ENCODE data around the gene CTCF.

CTCF gene

DNA sequence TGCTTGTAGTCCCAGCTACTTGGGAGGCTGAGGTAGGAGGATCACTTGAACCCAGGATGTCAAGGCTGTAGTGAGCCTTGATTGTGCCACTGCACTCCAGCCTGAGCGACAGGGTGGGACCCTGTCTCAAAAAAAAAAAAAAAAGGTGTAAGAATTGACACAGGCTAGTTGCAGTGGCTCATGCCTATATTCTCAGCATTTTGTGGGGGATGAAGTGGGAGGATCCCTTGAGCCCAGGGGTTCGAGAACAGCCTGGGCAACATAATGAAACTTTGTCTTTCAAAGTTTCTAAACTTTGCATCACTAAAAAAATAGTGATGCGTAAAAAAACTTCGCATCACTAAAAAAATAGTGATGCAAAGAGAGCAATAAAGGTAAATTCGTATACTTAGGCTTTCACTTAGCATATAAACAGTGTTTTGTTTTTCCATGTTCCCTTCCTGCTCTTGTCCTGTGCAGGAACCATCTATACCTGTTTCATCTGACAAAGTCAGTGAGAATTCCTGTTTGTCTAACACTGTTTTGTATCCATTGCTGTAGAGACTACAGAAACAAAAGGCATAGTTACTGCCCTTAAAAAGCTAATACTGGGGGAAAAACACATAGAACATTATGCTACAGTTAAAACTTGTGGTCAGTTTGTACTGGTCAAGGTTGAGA, 32.1 kb downstream of the CTCF start:
- DNase-seq (ENCODE audit: low read depth, low spot score) = no peak

DNA sequence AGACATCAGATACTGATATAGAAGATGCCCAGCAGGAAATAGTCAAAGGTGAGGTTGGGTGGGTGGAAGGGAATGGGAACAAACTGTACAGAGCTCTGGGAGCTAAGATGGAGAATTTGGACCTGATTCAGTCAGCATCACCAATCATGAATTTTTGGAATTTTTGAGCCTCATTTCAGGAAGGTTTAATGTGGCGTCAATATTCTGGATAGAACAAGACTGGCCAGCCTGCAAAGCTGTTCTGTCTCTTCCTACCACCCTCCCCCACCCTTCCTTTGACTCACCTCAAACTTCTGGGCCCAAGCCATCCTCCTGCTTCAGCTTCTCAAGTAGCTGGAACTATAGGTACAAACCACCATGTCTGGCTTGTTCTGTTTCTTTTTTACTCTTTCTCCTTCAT, 32.6 kb downstream of the CTCF start:
- DNase-seq (ENCODE audit: low read depth, low spot score) = no peak

DNA sequence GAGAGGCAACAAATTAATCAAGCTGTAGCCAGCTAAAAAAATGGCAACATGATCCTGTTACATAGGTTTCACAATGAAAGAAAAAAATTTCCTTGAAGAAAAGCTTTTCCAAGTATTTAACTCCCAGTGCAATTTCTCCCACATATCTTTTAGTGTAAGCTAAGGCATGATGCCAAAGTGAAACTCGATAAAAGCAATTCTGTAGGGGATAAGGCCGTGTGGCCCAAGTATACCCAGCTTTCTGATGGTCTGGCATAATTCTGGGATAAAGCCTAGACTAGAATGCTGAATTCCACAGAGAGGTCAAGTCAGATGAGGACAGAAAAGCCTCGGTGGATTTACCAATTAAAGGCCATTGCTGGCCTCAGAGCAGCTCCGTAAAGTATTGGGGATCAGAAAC, 36.2 kb downstream of the CTCF start:
- no peak for DNase-seq (ENCODE audit: low read depth, low spot score)

DNA sequence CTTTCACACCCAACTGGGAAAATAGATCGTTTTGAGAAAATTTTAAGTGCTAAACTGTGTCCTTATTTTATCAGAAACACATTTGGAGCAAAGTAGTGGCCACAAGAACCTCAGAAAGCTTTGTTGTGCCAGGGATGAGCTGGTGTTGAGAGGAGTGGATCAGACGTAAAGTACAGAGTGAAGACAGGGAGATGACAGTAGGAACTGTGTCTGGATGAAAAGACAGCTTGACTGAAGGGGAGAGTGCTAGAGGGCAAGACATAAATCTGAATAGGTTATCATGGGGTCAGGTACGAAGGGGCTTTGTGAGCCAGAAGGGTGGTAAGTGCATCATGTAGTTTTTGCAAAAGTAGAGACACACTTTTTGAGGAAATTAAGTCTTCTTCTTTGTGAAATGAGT, 43.3 kb downstream of the CTCF start:
- DNase-seq (ENCODE audit: low read depth, low spot score) = no peak

DNA sequence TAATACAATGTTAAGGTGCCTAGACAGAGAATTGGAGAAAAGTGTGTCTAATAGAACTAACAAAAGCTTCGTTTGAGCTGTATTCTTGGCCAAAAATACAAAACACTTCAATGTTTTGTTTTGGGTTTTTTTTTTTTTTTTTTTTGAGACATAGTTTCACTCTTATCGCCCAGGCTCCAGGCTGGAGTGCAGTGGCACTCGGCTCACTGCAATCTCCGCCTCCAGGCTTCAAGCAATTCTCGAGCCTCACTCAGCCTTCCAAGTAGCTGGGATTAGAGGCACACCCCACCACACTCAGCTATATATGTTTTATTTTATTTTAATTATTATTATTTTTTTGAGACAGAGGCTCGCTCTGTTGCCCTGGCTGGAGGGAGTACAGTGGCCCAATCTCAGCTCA, 44.3 kb downstream of the CTCF start:
- no peak for DNase-seq (ENCODE audit: low read depth, low spot score)

DNA sequence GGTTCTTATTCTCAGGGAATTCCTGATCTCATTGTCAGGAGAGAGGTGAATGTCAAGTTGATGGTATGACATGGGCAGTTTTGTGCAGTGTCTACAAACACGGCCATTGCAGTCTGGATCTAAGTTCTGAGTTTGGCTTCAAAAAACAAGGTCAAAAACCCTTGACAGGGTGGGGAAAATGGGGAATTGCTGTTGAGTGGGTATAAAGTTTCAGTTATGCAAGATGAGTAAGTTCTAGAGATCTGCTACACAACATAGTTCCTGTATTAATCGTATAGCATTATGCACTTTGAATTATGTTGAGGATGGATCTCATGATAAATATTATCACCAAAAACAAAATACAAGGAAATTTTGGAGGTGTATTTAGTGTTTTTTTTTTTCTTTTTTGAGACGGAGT, 46.0 kb downstream of the CTCF start:
- no peak for DNase-seq (ENCODE audit: low read depth, low spot score)

DNA sequence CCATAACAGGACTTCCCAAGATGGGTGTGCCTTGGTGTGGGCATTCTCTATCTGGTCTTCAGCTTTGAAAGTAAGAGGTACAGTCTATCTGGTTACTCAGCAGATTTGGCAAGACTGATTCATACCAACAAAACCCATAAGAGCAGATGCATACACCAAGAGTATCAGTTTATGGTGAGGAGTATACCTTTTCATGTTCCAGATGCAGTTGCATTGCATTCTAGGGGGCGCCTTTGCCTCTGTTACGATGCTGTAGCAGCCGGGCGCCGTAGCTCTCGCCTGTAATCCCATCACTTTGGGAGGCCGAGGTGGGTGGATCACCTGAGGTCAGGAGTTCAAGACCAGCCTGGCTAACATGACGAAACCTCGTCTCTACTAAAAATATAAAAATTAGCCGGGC, 51.5 kb downstream of the CTCF start:
- DNase-seq (ENCODE audit: low read depth, low spot score) = no peak

DNA sequence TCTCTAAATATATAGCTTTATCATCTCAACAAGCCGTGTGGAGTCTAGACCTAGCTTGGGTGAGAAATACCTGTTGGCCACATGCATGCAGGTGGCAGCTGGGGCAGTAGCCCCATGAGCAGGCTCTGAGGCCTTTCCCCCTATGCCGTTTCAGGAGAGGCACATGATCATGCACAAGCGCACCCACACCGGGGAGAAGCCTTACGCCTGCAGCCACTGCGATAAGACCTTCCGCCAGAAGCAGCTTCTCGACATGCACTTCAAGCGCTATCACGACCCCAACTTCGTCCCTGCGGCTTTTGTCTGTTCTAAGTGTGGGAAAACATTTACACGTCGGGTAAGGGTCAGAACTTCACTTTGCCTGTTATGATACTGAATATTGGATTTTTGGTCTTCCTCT, 65.9 kb downstream of the CTCF start:
- no peak for DNase-seq (ENCODE audit: low read depth, low spot score)

DNA sequence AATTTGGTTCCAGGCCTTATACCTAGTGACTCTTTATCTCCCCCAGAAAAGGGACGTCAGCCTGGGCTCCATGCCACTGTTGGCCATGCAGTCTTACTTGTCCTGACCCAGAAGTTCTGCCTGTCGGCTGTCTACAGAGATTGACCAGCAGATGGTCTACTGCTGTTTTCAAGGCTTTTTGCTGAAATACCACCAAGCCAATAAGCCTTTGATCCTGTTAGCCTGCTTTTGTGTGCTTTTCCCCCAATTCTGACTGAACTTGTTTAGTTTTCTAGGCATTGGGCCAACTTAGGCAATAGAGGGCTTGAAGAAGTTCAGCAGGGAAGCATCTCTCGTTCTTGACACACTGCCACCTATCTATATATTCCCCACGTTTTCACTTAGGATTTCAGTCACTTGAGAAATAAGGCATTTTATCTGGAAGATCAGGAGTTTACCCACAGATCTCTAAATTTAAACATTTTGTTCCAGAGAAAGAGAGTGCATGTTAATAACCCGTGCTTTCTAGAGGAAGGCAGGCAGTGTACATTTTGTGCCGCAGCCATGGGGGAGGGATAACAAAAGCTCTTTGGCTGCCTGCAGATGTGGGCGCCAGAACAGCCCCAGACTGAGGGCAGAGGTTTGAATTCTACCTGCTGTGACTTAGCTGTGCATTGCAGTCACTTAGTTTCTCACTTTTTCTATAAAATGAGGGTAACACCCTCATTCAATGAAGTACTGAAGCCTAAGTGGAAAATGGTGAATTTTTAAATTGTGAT, 70.3 kb downstream of the CTCF start:
- no peak for DNase-seq (ENCODE audit: low read depth, low spot score)

DNA sequence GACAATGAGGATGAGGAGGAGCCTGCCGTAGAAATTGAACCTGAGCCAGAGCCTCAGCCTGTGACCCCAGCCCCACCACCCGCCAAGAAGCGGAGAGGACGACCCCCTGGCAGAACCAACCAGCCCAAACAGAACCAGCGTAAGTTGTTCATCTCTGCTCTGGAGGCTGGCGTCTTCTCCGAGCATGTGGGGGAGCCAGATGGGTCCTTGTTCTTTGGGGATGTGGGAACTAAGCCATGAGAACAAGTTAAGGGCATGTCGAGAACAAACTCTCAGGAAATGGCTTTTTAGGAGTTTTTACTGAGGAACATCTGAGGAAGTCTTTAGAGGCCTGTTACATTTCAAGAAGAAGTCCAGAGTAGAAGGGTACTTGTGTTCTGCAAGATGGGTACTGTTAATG, 74.4 kb downstream of the CTCF start:
- DNase-seq (ENCODE audit: low read depth, low spot score) = no peak

DNA sequence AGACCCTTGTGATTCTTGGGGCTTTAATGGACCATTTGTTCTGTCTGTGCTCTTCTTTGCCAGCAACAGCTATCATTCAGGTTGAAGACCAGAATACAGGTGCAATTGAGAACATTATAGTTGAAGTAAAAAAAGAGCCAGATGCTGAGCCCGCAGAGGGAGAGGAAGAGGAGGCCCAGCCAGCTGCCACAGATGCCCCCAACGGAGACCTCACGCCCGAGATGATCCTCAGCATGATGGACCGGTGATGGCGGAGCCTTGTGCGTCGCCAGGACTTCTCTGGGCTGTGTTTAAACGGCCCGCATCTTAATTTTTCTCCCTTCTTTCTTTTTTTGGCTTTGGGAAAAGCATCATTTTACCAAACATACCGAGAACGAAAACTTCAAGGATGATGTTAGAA, 75.3 kb downstream of the CTCF start:
- DNase-seq (ENCODE audit: low read depth, low spot score) = no peak

DNA sequence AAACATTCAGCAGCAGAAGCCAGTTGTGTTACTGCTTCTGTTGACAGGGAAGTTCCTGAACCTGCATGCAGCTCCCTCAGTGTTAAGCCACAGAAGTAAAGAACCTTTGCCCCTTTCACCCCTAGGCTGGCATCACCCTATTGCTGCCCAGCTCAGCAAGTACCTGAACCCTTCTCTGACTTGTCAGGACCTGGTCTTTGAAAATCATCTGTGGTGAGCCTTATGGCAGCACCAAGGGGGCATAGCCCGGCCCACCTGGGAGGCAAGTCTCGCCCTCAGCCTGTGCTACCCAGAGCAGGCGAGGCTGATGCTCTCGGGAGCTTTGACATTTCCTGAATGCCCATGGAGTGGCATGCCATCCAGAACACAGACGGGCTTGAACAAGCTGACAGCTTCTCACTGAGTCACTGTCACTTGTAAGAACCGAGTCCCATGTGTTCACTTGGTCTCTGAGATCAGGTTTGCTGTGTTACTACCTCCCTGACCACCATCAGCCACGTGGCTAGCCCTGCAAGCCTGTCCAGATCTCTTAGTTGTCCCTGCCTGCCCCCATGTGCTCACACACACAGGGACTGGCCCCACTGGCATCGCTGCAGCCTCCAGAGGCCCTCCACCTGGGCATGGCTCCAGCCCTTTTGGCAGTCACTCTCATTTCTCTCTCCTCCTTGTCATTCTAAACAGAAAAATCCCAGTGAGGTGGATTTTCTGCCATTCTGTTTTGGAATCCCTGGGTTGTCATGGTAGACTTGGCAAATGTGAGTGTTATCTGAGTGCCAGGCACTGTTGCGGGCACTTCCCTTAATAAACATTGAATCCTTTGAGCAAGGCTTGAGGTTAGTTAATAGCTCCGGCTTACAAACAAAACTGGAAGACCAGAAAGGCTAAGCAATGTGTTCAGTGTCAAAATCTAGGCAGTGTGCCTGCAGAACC, 79.7 kb downstream of the CTCF start:
- DNase-seq (ENCODE audit: low read depth, low spot score) = no peak

DNA sequence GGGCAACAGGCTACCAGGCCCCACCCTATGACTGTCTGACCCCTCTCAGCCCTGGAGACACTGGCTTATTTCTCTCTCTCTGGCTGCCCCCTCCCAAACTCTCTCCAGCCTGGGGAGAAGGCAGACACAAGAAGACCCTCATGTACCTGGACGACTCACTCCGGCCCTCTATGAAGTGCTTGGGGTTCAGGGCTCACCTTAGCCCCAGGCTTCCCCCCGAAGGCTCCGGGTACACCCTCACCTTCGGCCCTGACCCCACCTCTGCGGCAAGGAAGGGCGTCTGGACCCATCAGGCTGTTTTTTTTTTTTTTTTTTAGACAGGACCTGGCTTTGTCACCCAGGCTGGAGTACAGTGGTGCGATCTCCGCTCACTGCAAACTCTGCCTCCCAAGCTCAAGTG, 81.7 kb downstream of the CTCF start:
- DNase-seq (ENCODE audit: low read depth, low spot score) = no peak

DNA sequence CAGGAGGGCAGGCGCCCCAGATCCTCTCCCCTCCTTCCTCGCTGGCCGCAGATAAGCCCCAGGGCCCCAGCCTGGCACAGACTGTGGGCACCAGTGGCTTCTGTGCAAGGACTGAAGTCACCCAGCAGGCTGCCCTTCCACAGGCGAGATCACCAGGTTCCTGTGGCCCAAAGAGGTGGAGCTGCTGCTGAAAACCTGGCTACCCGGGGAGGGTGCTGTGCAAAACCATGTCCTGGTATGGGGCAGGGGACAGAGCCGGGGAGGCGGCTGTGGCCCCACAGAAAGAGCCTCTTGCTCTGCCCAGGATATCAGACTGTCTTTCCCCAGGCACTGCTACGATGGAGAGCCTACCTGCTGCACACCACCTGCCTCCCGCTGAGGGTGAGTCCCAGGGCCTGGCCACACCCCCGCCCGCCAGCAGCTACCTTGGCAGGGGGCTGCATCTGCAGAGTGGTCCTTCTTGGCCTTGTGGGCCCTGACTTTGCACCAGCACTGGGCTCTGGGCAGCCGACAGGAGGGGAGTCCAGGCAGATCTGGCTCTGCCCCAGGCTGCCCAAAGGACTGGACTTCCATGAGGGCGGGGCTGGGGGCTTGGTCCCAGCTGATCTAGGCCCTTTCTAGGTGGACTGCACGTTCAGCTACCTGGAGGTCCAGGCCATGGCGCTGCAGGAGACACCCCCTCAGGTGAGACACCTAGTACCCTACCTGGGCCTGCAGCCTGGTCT, 83.2 kb downstream of the CTCF start:
- no peak for DNase-seq (ENCODE audit: low read depth, low spot score)

DNA sequence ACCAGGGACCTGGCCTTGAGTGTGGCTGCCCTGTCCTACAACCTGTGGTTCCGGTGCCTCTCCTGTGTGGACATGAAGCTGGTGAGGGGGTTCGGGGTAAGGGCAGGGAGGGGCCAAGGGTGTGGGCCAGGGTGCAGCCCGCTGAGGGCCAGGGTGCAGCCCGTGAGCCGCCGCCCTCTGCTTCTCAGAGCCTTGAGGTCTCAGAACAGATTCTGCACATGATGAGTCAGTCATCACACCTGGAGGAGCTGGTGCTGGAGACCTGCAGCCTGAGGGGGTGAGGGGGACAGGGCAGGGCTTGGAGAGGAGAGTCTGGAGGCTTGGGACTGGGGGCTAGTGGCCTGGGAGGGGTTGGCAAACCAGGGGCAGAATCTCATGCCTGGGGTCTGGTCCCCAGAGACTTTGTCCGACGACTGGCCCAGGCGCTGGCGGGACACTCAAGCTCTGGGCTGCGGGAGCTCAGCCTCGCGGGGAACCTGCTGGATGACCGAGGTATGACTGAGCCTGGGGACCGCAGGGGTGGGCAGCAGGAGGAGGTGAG, 84.9 kb downstream of the CTCF start:
- no peak for DNase-seq (ENCODE audit: low read depth, low spot score)

DNA sequence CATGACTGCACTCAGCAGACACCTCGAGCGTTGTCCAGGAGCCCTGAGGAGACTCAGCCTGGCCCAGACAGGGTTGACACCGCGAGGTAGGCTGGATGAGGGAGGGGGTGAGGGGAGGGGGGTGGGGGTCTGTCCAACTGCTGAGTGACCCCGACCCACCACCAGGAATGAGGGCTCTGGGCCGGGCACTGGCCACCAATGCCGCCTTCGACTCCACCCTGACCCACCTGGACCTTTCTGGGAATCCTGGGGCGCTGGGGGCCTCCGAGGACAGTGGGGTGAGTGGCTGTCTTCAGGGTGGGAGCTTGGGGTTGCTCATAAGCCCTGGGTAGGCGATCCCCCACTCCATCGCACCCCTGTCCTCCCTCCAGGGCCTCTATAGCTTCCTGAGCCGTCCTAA, 85.4 kb downstream of the CTCF start:
- DNase-seq (ENCODE audit: low read depth, low spot score) = no peak

DNA sequence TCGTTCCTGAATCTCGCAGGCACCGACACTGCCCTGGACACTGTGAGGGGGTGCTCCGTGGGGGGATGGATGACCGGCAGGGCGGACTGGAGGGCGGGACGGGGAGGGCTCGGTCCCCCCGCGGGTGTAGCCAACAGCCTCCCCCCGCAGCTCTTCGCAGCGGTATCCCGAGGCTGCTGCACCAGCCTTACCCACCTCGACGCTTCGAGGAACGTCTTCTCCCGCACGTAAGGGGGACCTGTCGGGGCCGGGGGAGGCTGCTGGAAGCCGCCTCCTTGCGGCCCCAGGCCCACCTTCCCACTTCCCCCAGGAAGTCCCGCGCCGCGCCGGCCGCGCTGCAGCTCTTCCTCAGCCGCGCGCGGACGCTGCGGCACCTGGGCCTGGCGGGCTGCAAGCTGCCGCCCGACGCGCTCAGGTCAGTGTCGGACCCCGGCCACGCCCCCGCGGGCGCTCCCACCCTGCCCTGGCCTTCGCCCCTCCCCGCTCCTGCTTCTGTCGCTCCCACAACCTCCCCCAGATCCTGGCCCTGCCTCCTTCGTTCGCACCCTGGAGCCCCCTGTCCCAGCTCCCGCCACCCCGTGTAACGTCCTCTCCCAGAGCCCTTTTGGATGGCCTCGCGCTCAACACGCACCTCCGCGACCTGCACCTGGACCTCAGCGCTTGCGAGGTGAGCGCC, 85.9 kb downstream of the CTCF start:
- DNase-seq (ENCODE audit: low read depth, low spot score) = no peak

DNA sequence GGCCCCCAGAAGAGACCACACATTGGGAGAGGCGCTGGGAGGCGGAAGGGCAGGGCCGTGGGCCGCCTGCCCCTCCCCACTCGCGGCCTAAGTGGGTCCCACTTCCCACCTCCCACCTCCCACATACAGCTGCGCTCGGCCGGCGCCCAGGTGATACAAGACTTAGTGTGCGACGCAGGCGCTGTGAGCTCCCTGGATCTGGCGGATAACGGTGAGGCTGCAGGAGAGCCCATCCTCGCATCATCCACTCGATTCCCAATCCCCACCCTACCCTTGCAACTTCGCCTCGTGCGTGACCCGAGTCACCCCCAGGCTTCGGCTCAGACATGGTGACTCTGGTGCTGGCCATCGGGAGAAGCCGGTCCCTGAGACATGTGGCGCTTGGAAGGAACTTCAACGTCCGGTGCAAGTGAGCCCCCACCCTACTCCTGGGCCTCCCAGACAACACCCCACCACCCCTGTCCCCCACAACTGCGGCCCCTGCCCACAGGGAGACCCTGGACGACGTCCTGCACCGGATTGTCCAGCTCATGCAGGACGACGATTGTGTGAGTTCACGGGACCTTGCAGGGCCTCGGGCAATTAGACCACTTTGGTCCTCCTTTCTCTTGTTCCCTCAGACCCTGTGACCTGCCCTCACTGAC, 86.6 kb downstream of the CTCF start:
- no peak for DNase-seq (ENCODE audit: low read depth, low spot score)

DNA sequence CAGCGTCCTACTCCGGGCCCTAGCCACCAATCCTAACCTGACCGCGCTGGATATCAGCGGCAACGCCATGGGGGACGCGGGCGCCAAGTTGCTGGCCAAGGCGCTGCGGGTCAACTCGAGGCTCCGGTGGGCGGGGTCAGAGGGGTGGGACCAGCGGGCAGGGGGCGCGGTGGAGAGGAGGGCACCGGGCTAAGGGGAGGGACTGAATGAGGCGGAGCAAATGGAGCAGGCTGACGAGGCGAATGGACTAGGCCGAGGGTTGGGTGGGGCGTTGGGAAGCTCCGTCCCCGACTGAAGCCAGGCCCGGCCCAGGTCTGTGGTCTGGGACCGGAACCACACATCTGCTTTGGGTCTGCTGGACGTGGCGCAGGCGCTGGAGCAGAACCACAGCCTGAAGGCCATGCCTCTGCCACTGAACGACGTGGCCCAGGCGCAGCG, 87.2 kb downstream of the CTCF start:
- DNase-seq (ENCODE audit: low read depth, low spot score) = no peak

DNA sequence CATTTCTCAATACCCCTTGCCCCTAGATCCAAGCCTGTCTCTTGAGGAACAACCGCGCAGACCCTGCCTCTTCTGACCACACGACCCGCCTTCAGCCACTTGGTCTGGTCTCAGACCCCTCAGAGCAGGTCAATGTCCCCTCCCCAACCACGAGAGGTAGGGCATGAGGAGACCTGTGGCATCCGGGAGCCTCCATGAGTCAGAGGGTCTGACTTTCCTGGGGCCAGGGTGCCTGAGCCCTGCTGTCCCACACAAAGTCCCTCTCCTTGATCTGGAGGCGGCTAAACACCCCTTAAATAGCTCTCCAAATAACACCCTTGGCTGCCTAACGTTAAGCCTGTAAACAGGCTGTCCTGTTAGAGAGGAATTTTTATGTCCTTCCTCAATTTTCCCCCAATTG, 87.7 kb downstream of the CTCF start:
- DNase-seq (ENCODE audit: low read depth, low spot score) = no peak
